NB4 (cell line): ENCODE data around the gene KRT39.
A peak's percentile ranks its signal among the peaks of the same experiment; 100 is the strongest.

ENCODE experiments used
- DNase-seq: peaks from one replicate; pipeline ENCODE4 v3.0.0; 2010; ENCODE audit warnings: low read depth
- H3K4me3 ChIP-seq: one replicate; pipeline ENCODE4 v1.5.1; 2011; ENCODE audit warnings: mild to moderate bottlenecking, low read depth, low read length, moderate library complexity
- CTCF ChIP-seq: IDR thresholded peaks from one replicate; pipeline ENCODE4 v1.5.1; 2012; ENCODE audit warnings: low read depth, low read length
- MAX ChIP-seq: IDR thresholded peaks from 2 replicates; pipeline ENCODE4 v1.6.1; 2011; ENCODE audit warnings: low read depth, low read length
- MYC ChIP-seq: IDR thresholded peaks from 2 replicates; pipeline ENCODE4 v1.6.1; 2011; ENCODE audit warnings: low read depth, low read length
- POLR2A ChIP-seq: IDR thresholded peaks from 2 replicates; pipeline ENCODE4 v1.6.1; 2011; ENCODE audit warnings: mild to moderate bottlenecking; ENCODE audit not compliant: insufficient read length; ENCODE audit errors: extremely low read depth

Gene KRT39

GRCh38 chr17:40980117-40980516, 13.4 kb upstream of the KRT39 start:
- TF ChIP-seq POLR2A (no peak), MYC (no peak), MAX (no peak), CTCF (no peak)
- H3K4me3 ChIP-seq, result no peak overlapping the region
- DNase-seq, result no peak

DNA sequence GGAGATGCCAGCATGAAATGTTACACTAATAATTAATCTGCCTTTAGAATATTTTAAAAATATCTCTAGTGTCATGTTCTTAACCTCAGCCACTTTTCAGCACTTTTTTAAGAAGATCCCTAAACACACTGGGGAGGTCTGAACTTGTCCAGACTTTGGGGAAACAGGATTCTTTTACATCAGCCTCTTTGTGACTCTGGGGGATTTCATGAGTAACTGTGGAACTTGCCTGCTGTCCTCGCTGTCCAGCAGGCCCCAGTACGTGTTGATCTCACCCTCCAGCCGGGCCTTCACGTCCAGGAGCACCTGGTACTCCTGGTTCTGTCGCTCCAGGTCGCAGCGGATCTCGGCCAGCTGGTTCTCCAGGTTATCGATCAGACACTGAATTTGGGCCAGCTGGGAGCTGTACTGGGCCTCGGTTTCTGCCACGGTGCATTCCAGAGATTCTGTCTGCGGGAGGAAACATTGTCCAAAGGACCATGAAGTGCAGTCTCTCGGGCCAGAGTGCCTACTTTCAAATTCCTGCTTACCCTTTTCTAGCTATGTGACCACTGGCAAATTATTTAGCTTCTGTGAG, 11.9 kb upstream of the KRT39 start:
- DNase-seq, result no peak
- TF ChIP-seq MAX (no peak), CTCF (no peak), POLR2A (no peak), MYC (no peak)
- no peak overlapping the region for H3K4me3 ChIP-seq

DNA sequence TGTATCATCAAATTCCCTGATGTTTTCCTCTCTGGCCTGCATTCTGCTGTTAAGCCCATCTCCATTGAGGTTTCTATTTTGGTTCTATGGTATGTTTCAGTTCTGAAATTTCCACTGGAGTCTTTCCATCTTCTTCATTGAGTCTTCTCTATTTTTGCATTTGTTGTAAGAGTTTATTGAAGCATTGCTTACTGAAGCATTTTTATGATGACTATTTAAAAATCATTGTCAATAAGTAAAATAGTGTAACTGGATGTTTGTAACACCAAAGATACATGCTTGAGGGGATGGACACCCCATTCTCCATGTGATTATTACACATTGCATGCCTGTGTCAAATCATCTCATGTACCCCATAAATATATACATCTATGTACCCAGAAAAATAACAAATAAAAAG, 8.8 kb upstream of the KRT39 start:
- no peak for DNase-seq
- H3K4me3 ChIP-seq, result no peak overlapping the region
- TF ChIP-seq MYC, result no peak
- TF ChIP-seq CTCF, result no peak
- TF ChIP-seq POLR2A, result no peak

DNA sequence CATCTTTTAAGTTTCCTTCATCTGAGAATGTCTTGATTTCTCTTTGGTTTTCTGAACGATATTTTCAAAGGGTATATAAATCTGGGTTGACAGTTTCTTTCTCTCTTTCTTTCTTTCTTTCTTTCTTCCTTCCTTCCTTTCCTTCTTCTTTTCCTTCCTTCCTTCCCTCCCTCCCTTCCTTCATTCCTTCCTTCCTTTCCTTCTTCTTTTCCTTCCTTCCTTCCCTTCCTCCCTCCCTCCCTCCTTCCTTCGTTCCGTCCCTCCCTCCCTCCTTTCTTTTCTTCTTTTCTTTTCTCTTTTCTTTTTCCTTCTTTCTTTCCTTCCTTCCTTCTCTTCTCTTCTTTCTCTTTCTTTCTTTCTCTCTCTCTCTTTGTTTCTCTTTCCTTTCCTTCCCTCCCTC, 7.6 kb upstream of the KRT39 start:
- no peak for TF ChIP-seq MYC
- no peak for TF ChIP-seq MAX
- no peak for TF ChIP-seq CTCF
- no peak for TF ChIP-seq POLR2A
- H3K4me3 ChIP-seq, result no peak overlapping the region
- no peak for DNase-seq

DNA sequence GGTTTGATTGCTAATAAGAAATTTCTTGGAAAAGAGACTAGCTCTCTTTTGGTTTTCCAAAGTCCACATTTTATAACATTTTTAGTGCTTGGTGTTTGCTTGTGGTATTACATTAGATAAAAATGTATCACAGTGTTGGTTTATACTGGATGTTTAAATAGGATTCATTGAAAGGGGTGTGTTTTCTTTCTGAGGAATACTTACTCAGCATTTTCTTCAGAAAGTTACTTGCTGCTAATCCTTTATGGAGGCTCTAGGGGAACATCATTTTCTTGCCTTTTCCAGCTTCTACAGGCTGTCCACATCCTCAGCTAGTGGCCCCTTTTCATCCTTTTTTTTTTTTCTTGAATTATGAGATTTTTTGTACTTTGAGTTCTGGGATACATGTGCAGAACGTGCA, 834 bp upstream of the KRT39 start:
- no peak overlapping the region for H3K4me3 ChIP-seq
- no peak for DNase-seq
- no peak for TF ChIP-seq MAX
- no peak for TF ChIP-seq POLR2A
- TF ChIP-seq MYC, result no peak
- TF ChIP-seq CTCF, result no peak

DNA sequence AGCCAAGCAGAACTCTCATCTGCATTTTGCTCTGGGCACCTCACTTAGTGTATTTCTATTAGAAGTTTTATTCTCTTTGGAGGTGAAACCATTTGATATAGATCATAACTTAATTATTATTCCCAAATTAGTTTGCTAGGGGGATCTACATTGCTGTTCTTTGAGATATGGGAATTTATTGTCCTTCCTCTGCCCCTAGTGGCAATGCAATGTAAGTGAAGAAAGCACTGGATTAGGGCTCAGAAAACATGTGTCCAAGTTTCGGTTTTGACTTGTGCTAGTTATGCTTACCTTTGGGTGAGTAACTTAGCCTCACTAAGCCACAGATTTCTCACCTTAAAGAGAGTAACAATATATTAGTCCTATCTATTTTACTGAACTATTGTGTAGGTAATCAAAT, 2.9 kb downstream of the KRT39 start:
- TF ChIP-seq CTCF (peak; percentile 65), MYC (no peak)
- DNase-seq, result peak; percentile 6
- H3K4me3 ChIP-seq, result no peak overlapping the region
